ENCODE measurements around the gene TIMM17A. TPM values are rescaled to one million over a fixed set of nuclear protein-coding genes. Genes with fewer than 3 reads are reported as not detected.

TIMM17A gene
- total RNA-seq, 1 donor from 2014 or later = 47.2 TPM

DNA sequence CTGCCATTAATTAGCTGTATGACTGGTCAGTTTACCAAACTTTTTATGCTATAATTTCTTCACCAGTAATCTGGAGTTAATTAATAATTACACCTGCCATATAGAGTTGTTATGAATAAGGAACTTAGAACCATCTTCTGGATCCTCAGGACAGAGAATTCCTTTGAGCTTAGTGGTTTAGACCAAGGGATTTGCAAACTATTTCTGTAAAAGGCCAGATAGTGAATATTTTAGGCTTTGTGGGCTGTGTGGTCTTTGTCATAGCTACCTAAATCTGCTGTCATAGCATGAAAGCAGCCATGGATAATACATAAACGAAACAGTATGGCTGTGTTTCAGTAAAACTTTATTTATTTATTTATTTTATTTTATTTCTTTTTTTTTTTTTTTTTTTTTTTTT lies 9.0 kb downstream of the TIMM17A start:
- Histone ChIP-seq H3K27me3 (ENCODE audit: control insufficient read depth, insufficient read depth, low read length) (no peaks in the 10 kb centered on the region), H3K36me3 (ENCODE audit: control insufficient read depth, insufficient read depth, low read length) (peaks cover 3% of the 10 kb centered on the region), H3K4me3 (ENCODE audit: low read depth, low read length) (no peak overlapping the region)
- TF ChIP-seq, protein P1, sequence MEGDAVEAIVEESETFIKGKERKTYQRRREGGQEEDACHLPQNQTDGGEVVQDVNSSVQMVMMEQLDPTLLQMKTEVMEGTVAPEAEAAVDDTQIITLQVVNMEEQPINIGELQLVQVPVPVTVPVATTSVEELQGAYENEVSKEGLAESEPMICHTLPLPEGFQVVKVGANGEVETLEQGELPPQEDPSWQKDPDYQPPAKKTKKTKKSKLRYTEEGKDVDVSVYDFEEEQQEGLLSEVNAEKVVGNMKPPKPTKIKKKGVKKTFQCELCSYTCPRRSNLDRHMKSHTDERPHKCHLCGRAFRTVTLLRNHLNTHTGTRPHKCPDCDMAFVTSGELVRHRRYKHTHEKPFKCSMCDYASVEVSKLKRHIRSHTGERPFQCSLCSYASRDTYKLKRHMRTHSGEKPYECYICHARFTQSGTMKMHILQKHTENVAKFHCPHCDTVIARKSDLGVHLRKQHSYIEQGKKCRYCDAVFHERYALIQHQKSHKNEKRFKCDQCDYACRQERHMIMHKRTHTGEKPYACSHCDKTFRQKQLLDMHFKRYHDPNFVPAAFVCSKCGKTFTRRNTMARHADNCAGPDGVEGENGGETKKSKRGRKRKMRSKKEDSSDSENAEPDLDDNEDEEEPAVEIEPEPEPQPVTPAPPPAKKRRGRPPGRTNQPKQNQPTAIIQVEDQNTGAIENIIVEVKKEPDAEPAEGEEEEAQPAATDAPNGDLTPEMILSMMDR (IDR thresholded peaks at IDR 0.05; ENCODE audit: insufficient read depth, low read length, poor library complexity, severe bottlenecking) = no peak
- DNase-seq (ENCODE audit: low read depth) = no peak

DNA sequence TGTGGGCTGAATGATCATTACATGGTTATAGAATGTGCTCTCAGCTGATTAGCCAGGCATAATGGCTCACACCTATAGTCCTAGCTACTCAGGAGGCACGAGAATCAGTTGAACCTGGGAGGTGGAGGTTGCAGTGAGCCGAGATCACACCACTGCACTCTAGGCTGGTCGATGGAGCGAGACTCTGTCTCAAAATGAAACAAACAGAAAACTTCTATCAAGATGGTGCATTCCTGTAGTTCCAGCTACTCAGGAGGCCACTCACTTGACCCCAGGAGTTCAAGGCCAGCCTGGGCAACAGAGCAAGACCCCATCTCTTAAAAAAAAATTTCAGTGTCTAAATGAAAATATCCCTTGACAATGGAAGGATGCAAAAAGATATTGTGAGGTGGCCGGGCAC lies 10.9 kb downstream of the TIMM17A start:
- H3K36me3 ChIP-seq (ENCODE audit: control insufficient read depth, insufficient read depth, low read length) = peaks cover 3% of the 10 kb centered on the region
- H3K27me3 ChIP-seq (ENCODE audit: control insufficient read depth, insufficient read depth, low read length) = no peaks in the 10 kb centered on the region
- TF ChIP-seq, protein P1 (IDR thresholded peaks at IDR 0.05; ENCODE audit: insufficient read depth, low read length, poor library complexity, severe bottlenecking) = no peak
- H3K4me3 ChIP-seq (ENCODE audit: low read depth, low read length) = no peak overlapping the region
- DNase-seq (ENCODE audit: low read depth) = no peak

DNA sequence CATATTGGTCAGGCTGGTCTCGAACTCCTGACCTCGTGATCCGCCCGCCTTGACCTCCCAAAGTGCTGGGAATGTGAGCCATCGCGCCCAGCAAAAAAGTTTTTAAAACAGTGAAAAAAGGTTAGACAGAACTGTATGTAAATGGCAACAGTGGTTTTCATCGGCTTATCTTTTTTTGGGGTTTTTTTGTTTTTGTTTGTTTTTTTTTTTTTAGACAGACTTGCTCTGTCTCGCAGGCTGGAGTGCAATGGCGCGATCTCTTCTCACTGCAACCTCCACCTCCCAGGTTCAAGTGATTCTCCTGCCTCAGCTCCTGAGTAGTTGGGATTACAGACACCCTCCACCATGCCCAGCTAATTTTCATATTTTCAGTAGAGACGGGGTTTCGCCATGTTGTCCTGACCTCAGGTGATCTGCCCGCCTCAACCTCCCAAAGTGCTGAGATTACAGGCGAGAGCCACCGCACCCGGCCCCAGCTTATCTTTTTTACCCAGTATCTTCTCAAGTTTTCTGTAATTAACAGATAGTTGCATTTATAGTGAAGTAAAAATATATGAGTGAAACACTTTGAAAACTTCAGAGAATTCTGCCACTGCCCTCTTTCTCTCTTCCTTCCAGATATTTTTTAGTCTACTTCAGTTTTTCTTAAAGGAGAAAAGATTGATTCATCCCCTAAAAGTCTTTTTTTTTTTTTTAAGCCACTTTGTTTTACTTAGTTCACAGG lies 13.1 kb downstream of the TIMM17A start:
- H3K36me3 ChIP-seq (ENCODE audit: control insufficient read depth, insufficient read depth, low read length) = peaks cover 3% of the 10 kb centered on the region
- H3K27me3 ChIP-seq (ENCODE audit: control insufficient read depth, insufficient read depth, low read length) = no peaks in the 10 kb centered on the region
- DNase-seq (ENCODE audit: low read depth) = no peak
- H3K4me3 ChIP-seq (ENCODE audit: low read depth, low read length) = no peak overlapping the region
- TF ChIP-seq, protein P1 (IDR thresholded peaks at IDR 0.05; ENCODE audit: insufficient read depth, low read length, poor library complexity, severe bottlenecking) = no peak

DNA sequence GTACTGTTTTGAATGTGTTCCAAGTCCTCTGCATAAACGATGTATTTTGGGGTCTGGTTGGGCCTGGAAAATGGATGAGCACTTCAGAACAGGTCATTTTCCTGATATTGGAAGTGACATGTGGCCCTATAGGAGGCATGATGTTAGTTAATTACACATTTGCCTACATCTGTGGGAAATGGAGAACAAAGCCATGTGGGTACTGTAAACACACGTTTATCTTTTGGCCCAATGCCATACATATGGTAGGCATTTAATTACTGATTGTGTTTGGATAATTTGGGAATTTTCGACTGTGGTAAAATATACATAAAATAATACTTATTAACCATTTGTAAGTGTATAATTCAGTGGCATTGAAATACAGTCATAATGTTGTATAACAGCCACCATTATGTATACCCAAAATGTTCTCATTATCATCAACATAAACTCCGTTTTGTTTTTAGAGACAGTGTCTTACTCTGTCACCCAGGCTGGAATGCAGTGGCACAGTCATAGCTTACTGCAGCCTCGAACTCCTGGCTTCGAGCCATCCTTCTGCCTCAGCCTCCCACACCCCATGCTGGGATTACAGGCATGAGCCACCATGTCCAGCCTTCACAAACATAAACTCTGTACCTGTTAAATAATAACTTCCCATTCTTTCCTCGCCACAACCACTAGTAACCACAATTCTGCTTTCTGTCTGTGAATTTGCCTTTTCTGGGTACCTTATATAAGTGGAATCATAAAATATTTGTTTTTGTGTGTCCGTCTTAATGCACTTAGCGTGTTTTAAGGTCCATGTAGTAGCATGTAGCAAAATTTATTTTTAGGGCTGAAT lies 15.2 kb downstream of the TIMM17A start:
- H3K27me3 ChIP-seq (ENCODE audit: control insufficient read depth, insufficient read depth, low read length) = no peaks in the 10 kb centered on the region
- H3K36me3 ChIP-seq (ENCODE audit: control insufficient read depth, insufficient read depth, low read length) = no peaks in the 10 kb centered on the region
- TF ChIP-seq, protein P1 (IDR thresholded peaks at IDR 0.05; ENCODE audit: insufficient read depth, low read length, poor library complexity, severe bottlenecking) = no peak
- H3K4me3 ChIP-seq (ENCODE audit: low read depth, low read length) = no peak overlapping the region
- no peak for DNase-seq (ENCODE audit: low read depth)

DNA sequence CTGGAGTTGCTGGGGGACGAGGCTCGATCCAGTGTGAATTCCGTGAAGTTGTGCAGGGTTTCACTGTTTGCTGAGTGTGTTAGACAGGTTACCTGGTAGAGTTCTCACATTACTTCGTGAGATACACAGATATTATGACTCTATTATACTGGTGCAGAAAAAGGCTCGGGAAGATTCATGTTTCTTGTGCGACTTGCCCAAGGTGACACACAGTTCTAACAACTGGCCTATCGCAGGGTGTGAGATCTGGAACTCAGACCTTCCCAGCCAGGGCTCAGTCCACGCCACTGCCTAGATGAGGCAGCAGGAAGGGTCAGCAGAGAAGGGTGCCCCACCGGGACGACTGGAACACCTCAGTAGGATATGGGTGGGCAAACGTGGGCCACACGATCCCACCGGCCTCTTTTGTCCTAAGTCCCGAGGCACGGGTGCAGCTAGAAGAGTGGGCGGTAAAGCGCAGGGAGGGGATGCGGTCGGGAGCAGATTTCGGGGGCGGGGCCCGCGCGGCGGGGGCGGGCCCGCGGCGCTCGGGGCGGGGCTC lies 26.8 kb downstream of the TIMM17A start:
- no peak for DNase-seq (ENCODE audit: low read depth)
- peak overlapping the region; percentile 69 for H3K4me3 ChIP-seq (ENCODE audit: low read depth, low read length)
- no peaks in the 10 kb centered on the region for H3K27me3 ChIP-seq (ENCODE audit: control insufficient read depth, insufficient read depth, low read length)
- TF ChIP-seq, protein P1 (IDR thresholded peaks at IDR 0.05; ENCODE audit: insufficient read depth, low read length, poor library complexity, severe bottlenecking) = no peak
- no peaks in the 10 kb centered on the region for H3K36me3 ChIP-seq (ENCODE audit: control insufficient read depth, insufficient read depth, low read length)

Measured in kidney epithelial cell (primary cell).